HL-60 (cell line): ENCODE measurements around the gene PEX26.

Source experiments
- DNase-seq, 2 experiments: peaks; one replicate each; pipeline ENCODE4 v3.0.0-alpha.2; 2010 to 2020; ENCODE audit warnings: low read depth in 1 of 2, low spot score in 1 of 2
- H3K27ac ChIP-seq: fragments of 250-450 bp; sonication (Bioruptor Pico); replicated peaks from 2 replicates; pipeline ENCODE4 v1.5.1; 2020; ENCODE audit warnings: mild to moderate bottlenecking, moderate library complexity
- H3K27me3 ChIP-seq: fragments of 250-450 bp; sonication (Bioruptor Pico); 2 replicates; pipeline ENCODE4 v1.5.1; 2021; ENCODE audit warnings: mild to moderate bottlenecking, moderate library complexity; ENCODE audit not compliant: insufficient read depth, poor library complexity, severe bottlenecking
- H3K4me3 ChIP-seq: replicated peaks from 2 replicates; pipeline ENCODE4 v1.5.1; 2011; ENCODE audit warnings: mild to moderate bottlenecking, control low read depth, low read length; ENCODE audit not compliant: insufficient read depth
- CTCF ChIP-seq: IDR thresholded peaks from one replicate; pipeline ENCODE4 v1.5.1; 2011; ENCODE audit warnings: low read length, control low read depth, inconsistent platforms; ENCODE audit not compliant: insufficient read depth
- GABPA ChIP-seq: IDR thresholded peaks from 2 replicates; pipeline ENCODE4 v1.6.1; 2012; ENCODE audit warnings: low read depth
- POLR2AphosphoS5 ChIP-seq: IDR thresholded peaks from 2 replicates; pipeline ENCODE4 v1.6.1; 2012; ENCODE audit warnings: low read depth
- REST ChIP-seq: IDR thresholded peaks from 2 replicates; pipeline ENCODE4 v1.6.1; 2012; ENCODE audit warnings: low read depth; ENCODE audit not compliant: insufficient replicate concordance
- SPI1 ChIP-seq: IDR thresholded peaks from 2 replicates; pipeline ENCODE4 v1.6.1; 2012; ENCODE audit warnings: low read depth, mild to moderate bottlenecking, borderline replicate concordance

Gene PEX26

GRCh38 chr22:18110954-18111758, 33.4 kb downstream of the PEX26 start:
- Histone ChIP-seq H3K4me3 (peak overlapping the region; percentile 7; the same call in 1 of the 2 replicates), H3K27ac (no peak overlapping the region), H3K27me3 (peaks cover 23% of the 10 kb centered on the region)
- DNase-seq = no peak
- no peak for TF ChIP-seq SPI1

- Histone ChIP-seq H3K4me3 (no peak overlapping the region), H3K27me3 (peaks cover 23% of the 10 kb centered on the region), H3K27ac (no peak overlapping the region)
- DNase-seq = no peak
- TF ChIP-seq POLR2AphosphoS5 = no peak
- no peak for TF ChIP-seq GABPA
- TF ChIP-seq REST = no peak
- no peak for TF ChIP-seq SPI1
- no peak for TF ChIP-seq CTCF
These were observed 34.1 kb downstream of the PEX26 start for GRCh38 chr22:18111759-18112330.

GRCh38 chr22:18112440-18112839, 34.6 kb downstream of the PEX26 start:
- Histone ChIP-seq H3K4me3 (no peak overlapping the region), H3K27ac (no peak overlapping the region), H3K27me3 (peaks cover 23% of the 10 kb centered on the region)
- no peak for DNase-seq
- TF ChIP-seq POLR2AphosphoS5 (no peak), GABPA (no peak), CTCF (no peak), REST (no peak), SPI1 (no peak)

- Histone ChIP-seq H3K27me3 (peaks cover 23% of the 10 kb centered on the region), H3K4me3 (no peak overlapping the region), H3K27ac (no peak overlapping the region)
- no peak for TF ChIP-seq GABPA
- no peak for TF ChIP-seq SPI1
- TF ChIP-seq POLR2AphosphoS5 = peak; percentile 92
- TF ChIP-seq CTCF = no peak
- TF ChIP-seq REST = no peak
- peak; percentile 52 to 81 for DNase-seq
These were observed 36.0 kb downstream of the PEX26 start for GRCh38 chr22:18113680-18114394.
